NB4 (cell line): ENCODE results near the gene SH2D6.

Experiments used
- CTCF ChIP-seq: IDR thresholded peaks from one replicate; pipeline ENCODE4 v1.5.1; 2012; ENCODE audit warnings: low read depth, low read length
- MYC ChIP-seq: IDR thresholded peaks from 2 replicates; pipeline ENCODE4 v1.6.1; 2011; ENCODE audit warnings: low read depth, low read length

- TF ChIP-seq CTCF (no peak), MYC (no peak)
Measured at GRCh38 chr2:85428343-85428881, 9.9 kb downstream of the SH2D6 start.
